HepG2 (cell line): ENCODE results near the gene PCNX1.

Experiments
- CTCF ChIP-seq: sonication (generic); formaldehyde crosslinking; IDR thresholded peaks from 2 replicates; pipeline ENCODE4 v1.5.0; 2020; ENCODE audit warnings: mild to moderate bottlenecking, missing genetic modification reagents, moderate library complexity
- EZH2 ChIP-seq: conservative IDR thresholded peaks from 2 replicates; pipeline ENCODE4 v1.6.1; 2012; ENCODE audit warnings: mild to moderate bottlenecking, low read depth, low read length, moderate library complexity
- GFI1 ChIP-seq: sonication (generic); formaldehyde crosslinking; IDR thresholded peaks from 2 replicates; pipeline ENCODE4 v1.5.0; 2020; ENCODE audit warnings: missing genetic modification reagents, mild to moderate bottlenecking, borderline replicate concordance
- JUND ChIP-seq: sonication (generic); formaldehyde crosslinking; IDR thresholded peaks from 2 replicates; pipeline ENCODE4 v1.8.0; 2022; ENCODE audit warnings: mild to moderate bottlenecking, missing genetic modification reagents
- MAFF ChIP-seq: IDR thresholded peaks from 2 replicates; pipeline ENCODE4 v1.6.1; 2011; ENCODE audit warnings: low read depth, low read length, improper control_type of control experiment
- ZNF350 ChIP-seq: sonication (generic); formaldehyde crosslinking; IDR thresholded peaks from 2 replicates; pipeline ENCODE4 v1.4.0; 2020; ENCODE audit warnings: mild to moderate bottlenecking, low read depth, missing genetic modification reagents, borderline replicate concordance
- ZNF549 ChIP-seq: sonication (generic); formaldehyde crosslinking; IDR thresholded peaks from 2 replicates; pipeline ENCODE4 v1.5.0; 2020; ENCODE audit warnings: missing genetic modification reagents
- ZNF792 ChIP-seq: IDR thresholded peaks from 2 replicates; pipeline ENCODE4 v1.6.1; 2016
- TF ChIP-seq, protein P1 (sequence below): sonication (generic); IDR thresholded peaks from 2 replicates; pipeline ENCODE4 v1.6.1; 2016; ENCODE audit warnings: low read depth, borderline replicate concordance

GRCh38 chr14:71119075-71119474 lies 211.8 kb downstream of the PCNX1 start:
- TF ChIP-seq JUND (CRISPR knock-in tag) = no peak
- TF ChIP-seq ZNF792 = no peak
- TF ChIP-seq GFI1 (CRISPR knock-in tag) = no peak
- no peak for TF ChIP-seq MAFF
- TF ChIP-seq ZNF549 = no peak
- no peak for TF ChIP-seq EZH2
- TF ChIP-seq CTCF (CRISPR knock-in tag) = no peak
- TF ChIP-seq ZNF350 = no peak
- TF ChIP-seq, protein P1, sequence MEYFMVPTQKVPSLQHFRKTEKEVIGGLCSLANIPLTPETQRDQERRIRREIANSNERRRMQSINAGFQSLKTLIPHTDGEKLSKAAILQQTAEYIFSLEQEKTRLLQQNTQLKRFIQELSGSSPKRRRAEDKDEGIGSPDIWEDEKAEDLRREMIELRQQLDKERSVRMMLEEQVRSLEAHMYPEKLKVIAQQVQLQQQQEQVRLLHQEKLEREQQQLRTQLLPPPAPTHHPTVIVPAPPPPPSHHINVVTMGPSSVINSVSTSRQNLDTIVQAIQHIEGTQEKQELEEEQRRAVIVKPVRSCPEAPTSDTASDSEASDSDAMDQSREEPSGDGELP = no peak
